ENCODE results near the gene ANGPTL2.

Gene ANGPTL2

GRCh38 chr9:127132375-127132774 lies 9.9 kb upstream of the ANGPTL2 start:
- Histone ChIP-seq H3K27me3 (ENCODE audit: control insufficient read depth, low read length) (no peaks in the 10 kb centered on the region), H3F3A (ENCODE audit: control insufficient read depth, insufficient read depth) (no peaks in the 10 kb centered on the region), H3K4me3 (ENCODE audit: low read length) (no peak overlapping the region), H4K20me1 (ENCODE audit: control insufficient read depth, insufficient read depth, low read depth, low read length) (no peaks in the 10 kb centered on the region), H3K9me3 (ENCODE audit: control insufficient read depth, insufficient read depth, low read length) (no peaks in the 10 kb centered on the region), H3K4me1 (ENCODE audit: control insufficient read depth, low read length) (no peaks in the 10 kb centered on the region), H3K4me2 (ENCODE audit: low read length) (no peak overlapping the region), H3K27ac (ENCODE audit: low read depth, low read length) (no peak overlapping the region), H3K36me3 (ENCODE audit: control insufficient read depth, low read length) (no peaks in the 10 kb centered on the region), H3K79me2 (ENCODE audit: control insufficient read depth, low read length) (no peaks in the 10 kb centered on the region), H3K9me2 (replicated peaks; ENCODE audit: control insufficient read depth, low read length) (no peaks in the 10 kb centered on the region)
- TF ChIP-seq CTCF (IDR thresholded peaks at IDR 0.05; ENCODE audit: low read depth, low read length, poor library complexity, severe bottlenecking) (no peak), EZH2phosphoT487 (IDR thresholded peaks at IDR 0.05; ENCODE audit: borderline replicate concordance, low read length) (no peak)

- no peaks in the 10 kb centered on the region for H4K20me1 ChIP-seq (ENCODE audit: control insufficient read depth, insufficient read depth, low read depth, low read length)
- no peaks in the 10 kb centered on the region for H3K79me2 ChIP-seq (ENCODE audit: control insufficient read depth, low read length)
- no peak overlapping the region for H3K27ac ChIP-seq (ENCODE audit: low read depth, low read length)
- no peak overlapping the region for H3K4me2 ChIP-seq (ENCODE audit: low read length)
- no peaks in the 10 kb centered on the region for H3K9me3 ChIP-seq (ENCODE audit: control insufficient read depth, insufficient read depth, low read length)
- peaks cover under 1% of the 10 kb centered on the region; the same call in 1 of the 2 replicates for H3K4me1 ChIP-seq (ENCODE audit: control insufficient read depth, low read length)
- H3K27me3 ChIP-seq (ENCODE audit: control insufficient read depth, low read length), result no peaks in the 10 kb centered on the region
- H3F3A ChIP-seq (ENCODE audit: control insufficient read depth, insufficient read depth), result no peaks in the 10 kb centered on the region
- no peak overlapping the region for H3K4me3 ChIP-seq (ENCODE audit: low read length)
- H3K36me3 ChIP-seq (ENCODE audit: control insufficient read depth, low read length), result no peaks in the 10 kb centered on the region
- no peaks in the 10 kb centered on the region for H3K9me2 ChIP-seq (replicated peaks; ENCODE audit: control insufficient read depth, low read length)
- TF ChIP-seq CTCF (IDR thresholded peaks at IDR 0.05; ENCODE audit: low read depth, low read length, poor library complexity, severe bottlenecking) (no peak), EZH2phosphoT487 (IDR thresholded peaks at IDR 0.05; ENCODE audit: borderline replicate concordance, low read length) (no peak)
Measured at GRCh38 chr9:127131871-127132270, 9.4 kb upstream of the ANGPTL2 start.

- no peaks in the 10 kb centered on the region for H3K79me2 ChIP-seq (ENCODE audit: control insufficient read depth, low read length)
- no peaks in the 10 kb centered on the region for H3K9me2 ChIP-seq (replicated peaks; ENCODE audit: control insufficient read depth, low read length)
- H4K20me1 ChIP-seq (ENCODE audit: control insufficient read depth, insufficient read depth, low read depth, low read length), result no peaks in the 10 kb centered on the region
- H3K27ac ChIP-seq (ENCODE audit: low read depth, low read length), result no peak overlapping the region
- H3K4me2 ChIP-seq (ENCODE audit: low read length), result no peak overlapping the region
- no peaks in the 10 kb centered on the region for H3F3A ChIP-seq (ENCODE audit: control insufficient read depth, insufficient read depth)
- no peak overlapping the region for H3K4me3 ChIP-seq (ENCODE audit: low read length)
- peaks cover 8% of the 10 kb centered on the region for H3K4me1 ChIP-seq (ENCODE audit: control insufficient read depth, low read length)
- H3K36me3 ChIP-seq (ENCODE audit: control insufficient read depth, low read length), result no peaks in the 10 kb centered on the region
- TF ChIP-seq CTCF (IDR thresholded peaks at IDR 0.05; ENCODE audit: low read depth, low read length, poor library complexity, severe bottlenecking) (no peak), EZH2phosphoT487 (IDR thresholded peaks at IDR 0.05; ENCODE audit: borderline replicate concordance, low read length) (no peak)
- H3K9me3 ChIP-seq (ENCODE audit: control insufficient read depth, insufficient read depth, low read length), result no peaks in the 10 kb centered on the region
- 0 out of 2 replicates have a peak, but pooled peaks cover 4% of the 10 kb centered on the region for H3K27me3 ChIP-seq (ENCODE audit: control insufficient read depth, low read length)
Measured at GRCh38 chr9:127130661-127131538, 8.5 kb upstream of the ANGPTL2 start.
